ENCODE results near the gene D2HGDH. TPM values are rescaled to one million over a fixed set of nuclear protein-coding genes. Genes with fewer than 3 reads are reported as not detected.

D2HGDH gene
- total and polyA plus RNA-seq, 2 of the 8 experiments (the other 6 are each of a cell fraction or from before 2014, with no cell fraction given) = 3.4 to 8.1 TPM

- H3K14ac ChIP-seq (ENCODE audit: insufficient read length) = no peak overlapping the region
- peaks cover 0 to 6% of the 10 kb centered on the region in 2 experiments for H4K20me1 ChIP-seq (replicated peaks in 1 of 2; ENCODE audit: control insufficient read depth in 1 of 2, insufficient read depth in 2 of 2, low read length in 2 of 2)
- TF ChIP-seq BACH1 (IDR thresholded peaks at IDR 0.05; ENCODE audit: low read length) = no peak
- TF ChIP-seq YY1 (IDR thresholded peaks at IDR 0.05; ENCODE audit: low read depth, low read length) = no peak
- no peak for TF ChIP-seq TAF1 (IDR thresholded peaks at IDR 0.05; ENCODE audit: low read depth, low read length)
- no peak for TF ChIP-seq CTCF (IDR thresholded peaks at IDR 0.05; ENCODE audit: control extremely low read depth in 1 of 3, insufficient read depth in 1 of 3, low read depth in 1 of 3, low read length in 3 of 3)
- no peak for TF ChIP-seq MAFK (IDR thresholded peaks at IDR 0.05; ENCODE audit: low read depth, low read length)
- TF ChIP-seq KDM4A (IDR thresholded peaks at IDR 0.05; ENCODE audit: low read depth, low read length, severe bottlenecking) = no peak
- TF ChIP-seq SUZ12 (IDR thresholded peaks at IDR 0.05; ENCODE audit: low read length) = no peak
- no peak for TF ChIP-seq FOSL1 (IDR thresholded peaks at IDR 0.05; ENCODE audit: insufficient read depth, low read depth, low read length)
- POLR2A ChIA-PET (ENCODE audit: partially characterized antibody) = interaction anchor here (0.5 to 20.2 kb wide), 12 partner anchors 10 to 194 kb away, joined by 3 to 265 read pairs (median 4); partner anchors contain the start of genes ATG4B, ING5 and THAP4
- peaks cover 4% of the 10 kb centered on the region; the same call in 1 of the 2 replicates for H3K23me2 ChIP-seq (ENCODE audit: low read depth, low read length)
- no peak overlapping the region; the same call in 1 of the 2 replicates for H2BK5ac ChIP-seq (ENCODE audit: low read depth, low read length)
- no peak overlapping the region for H2BK20ac ChIP-seq (ENCODE audit: low read length)
- H3K27ac ChIP-seq (ENCODE audit: low read depth, low read length) = peak overlapping the region; percentile 88
- H2BK12ac ChIP-seq (ENCODE audit: low read depth, low read length) = no peak overlapping the region
- peak overlapping the region; percentile 81 to 95 (median 87) for H3K9ac ChIP-seq (replicated peaks in 1 of 4; ENCODE audit: extremely low read depth in 1 of 4, low read depth in 3 of 4, low read length in 3 of 4)
- H4K5ac ChIP-seq (ENCODE audit: insufficient read length, low read depth, low read length) = no peak overlapping the region
- H2AFZ ChIP-seq (ENCODE audit: low read length) = peak overlapping the region; percentile 29; the same call in 1 of the 2 replicates
- peak overlapping the region; percentile 34 for H4K91ac ChIP-seq (replicated peaks; ENCODE audit: insufficient read length, low read length)
- H3K4ac ChIP-seq (replicated peaks; ENCODE audit: insufficient read length, low read depth, low read length) = peak overlapping the region; percentile 14
- H3K36me3 ChIP-seq (ENCODE audit: control insufficient read depth in 2 of 4, insufficient read depth in 4 of 4, low read length in 3 of 4) = peaks cover 8 to 36% (median 16%) of the 10 kb centered on the region in 4 experiments; a peak in 7 of 8 replicates
- 2% methylated on average over 36 of the region's 37 CpGs; no CpG with 5 or more reads in 1 of the 2 experiments for WGBS, 2 experiments (ENCODE audit: extremely low coverage in 1 of 2, insufficient coverage in 1 of 2, insufficient read length in 1 of 2, insufficient replicate concordance in 2 of 2, low coverage in 1 of 2, low lambda C conversion rate in 2 of 2, missing lambda C conversion rate in 1 of 2)
- peaks cover 0 to 23% of the 10 kb centered on the region in 2 experiments; a peak in 2 of 4 replicates for H3K79me2 ChIP-seq (ENCODE audit: control insufficient read depth in 1 of 2, insufficient read depth in 2 of 2, low read length in 2 of 2)
- H2AK5ac ChIP-seq (ENCODE audit: low read depth, low read length) = no peak overlapping the region
- peak overlapping the region; percentile 59 to 86 for H3K4me2 ChIP-seq (ENCODE audit: insufficient read depth in 1 of 2, low read depth in 2 of 2, low read length in 2 of 2)
- FAIRE-seq = no peak
- CTCF ChIA-PET (ENCODE audit: partially characterized antibody) = interaction anchor here (1.0 to 3.4 kb wide), 4 partner anchors 10 to 88 kb away, joined by 3 to 11 read pairs (median 8); partner anchors contain the start of gene ING5
- peak overlapping the region; percentile 60; the same call in 1 of the 2 replicates for H3K18ac ChIP-seq (ENCODE audit: extremely low read depth, low read length)
- DNase-seq (ENCODE audit: low read depth in 1 of 2, low spot score in 2 of 2) = no peak
- H3K27me3 ChIP-seq (replicated peaks in 1 of 4; ENCODE audit: control insufficient read depth in 3 of 4, extremely low read depth in 1 of 4, insufficient read depth in 3 of 4, low read length in 3 of 4) = no peaks in the 10 kb centered on the region
- H3K4me1 ChIP-seq (replicated peaks in 1 of 4; ENCODE audit: control insufficient read depth in 3 of 4, insufficient read depth in 4 of 4, low read length in 3 of 4) = peaks cover 0 to 8% (median 0%) of the 10 kb centered on the region in 4 experiments; a peak in 1 of 7 replicates
- H3K23ac ChIP-seq (ENCODE audit: insufficient read length) = no peak overlapping the region
- peak overlapping the region; percentile 93 for H4K8ac ChIP-seq (ENCODE audit: extremely low read depth, insufficient read depth, low read length)
- no peaks in the 10 kb centered on the region for H3K9me3 ChIP-seq (ENCODE audit: insufficient read depth in 2 of 2, low read depth in 1 of 2, low read length in 1 of 2)
- peaks cover 6% of the 10 kb centered on the region for H3K79me1 ChIP-seq (ENCODE audit: low read depth, low read length)
- peak overlapping the region; percentile 37 for H3K56ac ChIP-seq (replicated peaks; ENCODE audit: insufficient read length, low read depth, low read length)
- no peak overlapping the region for H2BK120ac ChIP-seq (replicated peaks; ENCODE audit: low read depth, low read length)
- no peak overlapping the region for H2BK15ac ChIP-seq (ENCODE audit: low read length)
- peak overlapping the region; percentile 84 to 94 (median 91) for H3K4me3 ChIP-seq (ENCODE audit: extremely low read depth in 1 of 4, insufficient read depth in 2 of 4, low read depth in 3 of 4, low read length in 4 of 4)
These were observed 48.1 kb upstream of the D2HGDH start for GRCh38 chr2:241686324-241686649.
